Measurements from ENCODE around the gene PTPRK.

The PTPRK gene

GRCh38 chr6:128241216-128241615 lies 279.2 kb downstream of the PTPRK start:
- no peak for DNase-seq
- peaks cover 29% of the 10 kb centered on the region for H3K4me1 Mint-ChIP-seq
- H3K27ac Mint-ChIP-seq, result no peak overlapping the region
- H3K9me3 Mint-ChIP-seq, result no peaks in the 10 kb centered on the region
- no peaks in the 10 kb centered on the region for H3K27me3 Mint-ChIP-seq
- ATAC-seq, result no peak
- H3K4me3 Mint-ChIP-seq, result no peak overlapping the region

- DNase-seq (no peak), ATAC-seq (no peak)
- peak overlapping the region; percentile 42 to 54 for H3K4me3 Mint-ChIP-seq
- H3K27ac Mint-ChIP-seq, result peak overlapping the region in 1 of 2 donors; percentile 91
- H3K9me3 Mint-ChIP-seq, result no peaks in the 10 kb centered on the region
- H3K27me3 Mint-ChIP-seq, result no peaks in the 10 kb centered on the region
- peaks cover 29% of the 10 kb centered on the region for H3K4me1 Mint-ChIP-seq
Observed at GRCh38 chr6:128240024-128240428, 280.4 kb downstream of the PTPRK start.

- Mint-ChIP-seq H3K27me3 (no peaks in the 10 kb centered on the region), H3K9me3 (no peaks in the 10 kb centered on the region), H3K4me3 (no peak overlapping the region), H3K4me1 (peaks cover 21% of the 10 kb centered on the region), H3K27ac (no peak overlapping the region)
- DNase-seq, result no peak
- ATAC-seq, result no peak
Observed at GRCh38 chr6:128239146-128239545, 281.3 kb downstream of the PTPRK start.

- no peak overlapping the region for H3K4me3 Mint-ChIP-seq
- H3K9me3 Mint-ChIP-seq, result no peaks in the 10 kb centered on the region
- DNase-seq (no peak), ATAC-seq (no peak)
- H3K27ac Mint-ChIP-seq, result no peak overlapping the region
- no peaks in the 10 kb centered on the region for H3K27me3 Mint-ChIP-seq
- H3K4me1 Mint-ChIP-seq, result peaks cover 18% of the 10 kb centered on the region
Observed at GRCh38 chr6:128238225-128238624, 282.2 kb downstream of the PTPRK start.

GRCh38 chr6:128235556-128235955 lies 284.8 kb downstream of the PTPRK start:
- Mint-ChIP-seq H3K4me3 (no peak overlapping the region), H3K9me3 (no peaks in the 10 kb centered on the region), H3K27me3 (no peaks in the 10 kb centered on the region), H3K4me1 (peaks cover 8% of the 10 kb centered on the region), H3K27ac (no peak overlapping the region)
- DNase-seq, result no peak
- peak; percentile 64 for ATAC-seq

- Mint-ChIP-seq H3K4me1 (no peaks in the 10 kb centered on the region), H3K4me3 (no peak overlapping the region), H3K27ac (no peak overlapping the region), H3K9me3 (no peaks in the 10 kb centered on the region), H3K27me3 (no peaks in the 10 kb centered on the region)
- no peak for DNase-seq
- ATAC-seq, result no peak
Observed at GRCh38 chr6:128233531-128233930, 286.9 kb downstream of the PTPRK start.

GRCh38 chr6:128230267-128230989 lies 290.0 kb downstream of the PTPRK start:
- H3K27me3 Mint-ChIP-seq, result no peaks in the 10 kb centered on the region
- ATAC-seq, result no peak
- no peaks in the 10 kb centered on the region for H3K4me1 Mint-ChIP-seq
- DNase-seq, result no peak
- H3K4me3 Mint-ChIP-seq, result no peak overlapping the region
- H3K27ac Mint-ChIP-seq, result no peak overlapping the region
- H3K9me3 Mint-ChIP-seq, result no peaks in the 10 kb centered on the region

- no peak overlapping the region for H3K4me3 Mint-ChIP-seq
- no peaks in the 10 kb centered on the region for H3K9me3 Mint-ChIP-seq
- no peaks in the 10 kb centered on the region for H3K27me3 Mint-ChIP-seq
- no peak for DNase-seq
- no peak overlapping the region for H3K27ac Mint-ChIP-seq
- no peaks in the 10 kb centered on the region for H3K4me1 Mint-ChIP-seq
- ATAC-seq, result no peak
Observed at GRCh38 chr6:128225612-128226011, 294.8 kb downstream of the PTPRK start.

GRCh38 chr6:128216917-128217316 lies 303.5 kb downstream of the PTPRK start:
- no peaks in the 10 kb centered on the region for H3K27me3 Mint-ChIP-seq
- H3K4me3 Mint-ChIP-seq, result no peak overlapping the region
- no peak overlapping the region for H3K27ac Mint-ChIP-seq
- ATAC-seq (no peak), DNase-seq (no peak)
- no peaks in the 10 kb centered on the region for H3K9me3 Mint-ChIP-seq
- no peaks in the 10 kb centered on the region for H3K4me1 Mint-ChIP-seq

GRCh38 chr6:128209771-128210170 lies 310.6 kb downstream of the PTPRK start:
- Mint-ChIP-seq H3K27ac (no peak overlapping the region), H3K4me1 (no peaks in the 10 kb centered on the region), H3K27me3 (no peaks in the 10 kb centered on the region), H3K4me3 (no peak overlapping the region), H3K9me3 (peaks cover 0 to 7% of the 10 kb centered on the region in 2 donors)
- no peak for DNase-seq
- no peak for ATAC-seq

GRCh38 chr6:128208851-128209580 lies 311.4 kb downstream of the PTPRK start:
- Mint-ChIP-seq H3K4me3 (no peak overlapping the region), H3K9me3 (peaks cover 5 to 8% of the 10 kb centered on the region in 2 donors), H3K27ac (no peak overlapping the region), H3K27me3 (no peaks in the 10 kb centered on the region), H3K4me1 (no peaks in the 10 kb centered on the region)
- DNase-seq (no peak), ATAC-seq (no peak)

- Mint-ChIP-seq H3K4me1 (no peaks in the 10 kb centered on the region), H3K27me3 (no peaks in the 10 kb centered on the region), H3K4me3 (no peak overlapping the region), H3K27ac (no peak overlapping the region), H3K9me3 (peaks cover 5 to 12% of the 10 kb centered on the region in 2 donors)
- ATAC-seq (no peak), DNase-seq (no peak)
Observed at GRCh38 chr6:128208078-128208477, 312.3 kb downstream of the PTPRK start.

GRCh38 chr6:128206610-128207426 lies 313.6 kb downstream of the PTPRK start:
- H3K4me3 Mint-ChIP-seq, result no peak overlapping the region
- ATAC-seq (no peak), DNase-seq (no peak)
- H3K4me1 Mint-ChIP-seq, result no peaks in the 10 kb centered on the region
- H3K9me3 Mint-ChIP-seq, result peaks cover 9 to 19% of the 10 kb centered on the region in 2 donors
- H3K27me3 Mint-ChIP-seq, result no peaks in the 10 kb centered on the region
- no peak overlapping the region for H3K27ac Mint-ChIP-seq

GRCh38 chr6:128204616-128205015 lies 315.8 kb downstream of the PTPRK start:
- DNase-seq (no peak), ATAC-seq (no peak)
- Mint-ChIP-seq H3K27me3 (no peaks in the 10 kb centered on the region), H3K9me3 (peaks cover 9 to 19% of the 10 kb centered on the region in 2 donors), H3K4me1 (no peaks in the 10 kb centered on the region), H3K27ac (no peak overlapping the region), H3K4me3 (no peak overlapping the region)

- ATAC-seq, result no peak
- DNase-seq, result no peak
- H3K4me1 Mint-ChIP-seq, result no peaks in the 10 kb centered on the region
- H3K27ac Mint-ChIP-seq, result no peak overlapping the region
- H3K9me3 Mint-ChIP-seq, result peaks cover 9 to 19% of the 10 kb centered on the region in 2 donors
- no peaks in the 10 kb centered on the region for H3K27me3 Mint-ChIP-seq
- no peak overlapping the region for H3K4me3 Mint-ChIP-seq
Observed at GRCh38 chr6:128202169-128202765, 318.1 kb downstream of the PTPRK start.
